ENCODE results near the gene HUS1B.
A peak's percentile ranks its signal among the peaks of the same experiment; 100 is the strongest.
"Not testable (repeated sequence)": the region's sequence is repeated elsewhere in the genome, so short reads cannot be mapped to it uniquely, and the experiment has no call there.

Gene HUS1B

DNA sequence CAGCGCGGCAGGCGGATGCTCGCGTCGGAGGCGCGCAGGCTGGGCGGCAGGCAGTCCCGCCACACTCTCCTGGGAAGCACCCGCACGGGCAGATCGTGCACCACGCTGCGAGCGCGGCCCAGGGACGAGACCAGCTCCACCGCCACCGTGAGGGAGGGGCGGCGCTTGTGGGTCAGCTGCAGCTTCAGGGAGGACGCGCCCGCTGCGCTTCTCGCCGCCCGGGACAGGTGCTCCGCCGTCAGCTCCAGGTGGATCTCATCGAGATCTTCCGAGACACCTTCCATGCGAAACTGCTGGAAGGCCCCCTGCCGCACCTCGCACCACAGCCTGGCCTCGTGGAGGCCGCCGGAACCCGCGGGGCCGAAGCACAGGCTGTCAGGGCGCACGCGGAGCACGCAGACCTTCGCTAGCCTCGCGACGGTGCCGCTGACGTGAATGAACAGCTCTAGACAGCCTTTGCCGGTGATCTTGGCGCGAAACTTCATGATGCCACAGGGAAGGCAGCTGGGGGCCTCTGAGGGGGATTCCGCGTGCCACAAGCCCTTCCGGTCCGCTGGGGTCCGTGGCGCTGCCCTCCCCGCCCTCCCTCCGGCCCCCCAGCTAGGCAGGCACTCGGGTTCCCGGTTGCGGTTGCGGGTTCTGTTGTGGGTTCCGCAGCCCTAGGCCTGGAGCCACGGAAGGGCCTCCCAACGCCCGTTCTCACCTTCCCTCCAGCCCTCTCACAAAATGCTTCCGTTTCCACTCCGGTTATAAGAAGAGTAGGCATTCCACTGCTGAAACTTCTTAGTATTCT lies at the start of gene HUS1B:
HUS1B (minus strand) TSS at position 641 of the 793 bp plus-strand sequence; CDS start at position 485, 156 bp downstream.
- no peak for DNase-seq

DNA sequence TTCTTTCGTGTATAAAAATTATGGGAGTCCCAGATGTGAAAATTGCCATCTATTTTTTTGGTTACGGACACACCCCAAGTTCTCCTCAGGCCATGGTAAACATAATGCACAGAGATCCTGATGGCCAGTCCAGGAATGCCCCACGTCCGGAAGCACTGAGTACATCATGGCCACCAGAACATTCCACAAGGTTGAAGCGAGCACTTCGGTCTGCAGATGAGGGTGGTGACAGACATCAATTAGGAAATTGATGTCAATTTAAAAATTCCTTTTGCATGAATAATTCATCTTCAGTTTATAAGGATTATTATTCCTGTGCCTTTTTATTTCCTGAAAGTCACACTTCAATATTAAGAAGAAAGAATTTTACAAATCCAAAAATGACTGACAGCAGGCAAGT lies 49.2 kb upstream of the HUS1B start:
- no peak for DNase-seq

- no peak for DNase-seq
These were observed 48.1 kb upstream of the HUS1B start for GRCh38 chr6:705047-705446.

DNA sequence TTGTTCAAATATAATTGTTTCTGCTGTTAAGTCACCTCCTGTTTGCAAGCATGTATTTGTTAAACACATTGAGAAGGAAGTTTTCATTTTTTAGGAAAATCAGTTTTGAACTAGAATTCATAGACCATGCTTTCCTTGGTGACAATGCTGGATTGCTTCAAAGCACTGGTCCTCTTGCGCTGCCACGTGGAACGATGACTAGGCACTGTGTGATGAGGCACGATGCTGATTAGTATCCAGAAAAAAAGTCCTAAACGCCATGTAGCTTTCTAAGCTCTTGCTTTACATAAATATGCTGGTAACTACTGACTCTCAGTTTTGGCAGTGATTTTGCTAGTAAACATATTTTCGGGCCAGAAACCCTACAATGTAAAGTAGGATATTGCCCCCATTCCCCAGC lies 47.1 kb upstream of the HUS1B start:
- no peak for DNase-seq

DNA sequence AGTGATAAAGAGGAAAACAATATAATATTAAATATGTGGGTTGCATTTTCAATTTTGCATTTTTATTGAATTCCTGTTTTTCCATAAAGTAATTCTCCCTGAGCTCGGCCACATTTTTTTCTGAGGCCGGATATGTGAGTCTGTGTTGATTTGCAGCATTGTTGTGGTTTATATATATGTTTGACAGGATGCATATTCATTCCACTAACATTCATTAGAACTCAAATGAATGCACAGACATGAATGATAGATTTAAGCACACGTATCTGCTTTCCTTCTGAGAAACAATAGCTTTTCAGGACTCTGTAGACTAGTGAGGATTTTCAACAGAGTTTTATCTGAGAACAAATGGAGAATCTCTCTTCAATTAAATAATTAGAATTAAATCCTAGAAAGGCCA lies 46.7 kb upstream of the HUS1B start:
- no peak for DNase-seq

GRCh38 chr6:701700-702479 lies 45.0 kb upstream of the HUS1B start:
- no peak for DNase-seq

GRCh38 chr6:701215-701614 lies 44.3 kb upstream of the HUS1B start:
- DNase-seq: no peak

- DNase-seq: no peak
These were observed 43.6 kb upstream of the HUS1B start for GRCh38 chr6:700490-700889.

GRCh38 chr6:699319-699718 lies 42.4 kb upstream of the HUS1B start:
- DNase-seq: no peak

DNA sequence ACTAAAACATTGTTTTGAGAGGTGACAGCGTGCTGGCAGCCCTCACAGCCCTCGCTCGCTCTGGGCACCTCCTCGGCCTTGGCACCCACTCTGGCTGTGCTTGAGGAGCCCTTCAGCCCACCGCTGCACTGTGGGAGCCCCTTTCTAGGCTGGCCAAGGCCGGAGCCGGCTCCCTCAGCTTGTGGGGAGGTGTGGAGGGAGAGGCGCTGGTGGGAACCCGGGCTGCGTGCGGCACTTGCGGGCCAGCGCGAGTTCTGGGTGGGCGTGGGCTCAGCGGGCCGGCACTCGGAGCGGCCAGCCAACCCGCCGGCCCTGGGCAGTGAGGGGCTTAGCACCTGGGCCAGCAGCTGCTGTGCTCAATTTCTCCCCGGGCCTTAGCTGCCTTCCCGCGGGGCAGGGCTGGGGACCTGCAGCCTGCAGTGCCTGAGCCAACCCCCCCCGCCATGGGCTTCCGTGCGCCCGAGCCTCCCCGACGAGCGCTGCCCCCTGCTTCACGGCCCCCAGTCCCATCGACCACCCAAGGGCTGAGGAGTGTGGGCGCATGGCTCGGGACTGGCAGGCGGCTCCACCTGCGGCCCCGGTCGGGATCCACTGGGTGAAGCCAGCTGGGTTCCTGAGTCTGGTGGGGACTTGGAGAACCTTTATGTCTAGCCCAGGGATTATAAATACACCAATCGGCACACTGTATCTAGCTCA lies 37.7 kb upstream of the HUS1B start:
- not testable (repeated sequence) for DNase-seq

GRCh38 chr6:693723-694009 lies 36.8 kb upstream of the HUS1B start:
- no peak for DNase-seq

- peak; percentile 87 for DNase-seq
These were observed 36.2 kb upstream of the HUS1B start, which contains the start of gene EXOC2 for GRCh38 chr6:692858-693722. TSS of gene EXOC2 (minus strand) at chr6:693139. CDS start at chr6:637818, 55,321 bp downstream.

- peak; percentile 80 for DNase-seq
These were observed 35.5 kb upstream of the HUS1B start for GRCh38 chr6:692356-692851.

DNA sequence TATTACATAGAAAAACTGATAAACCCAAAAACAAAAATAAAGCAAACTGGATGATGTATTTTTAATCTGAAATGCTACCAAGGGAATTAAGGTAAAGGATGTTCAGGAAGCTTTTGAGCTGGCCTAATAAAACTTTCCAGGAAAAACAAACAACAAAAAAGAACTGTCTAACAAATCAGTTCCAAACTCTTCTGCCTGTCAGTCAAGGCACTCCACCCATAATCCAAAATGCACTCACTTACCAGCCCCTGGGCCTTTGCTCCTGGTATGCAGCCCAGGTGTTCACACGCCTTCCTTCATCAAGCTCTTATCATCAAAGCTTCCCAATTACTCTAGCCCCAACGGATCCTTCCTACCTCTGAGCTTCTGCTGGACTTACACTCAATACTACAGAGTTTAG lies 32.3 kb upstream of the HUS1B start:
- DNase-seq: no peak

GRCh38 chr6:686497-686896 lies 29.6 kb upstream of the HUS1B start:
- DNase-seq: no peak

DNA sequence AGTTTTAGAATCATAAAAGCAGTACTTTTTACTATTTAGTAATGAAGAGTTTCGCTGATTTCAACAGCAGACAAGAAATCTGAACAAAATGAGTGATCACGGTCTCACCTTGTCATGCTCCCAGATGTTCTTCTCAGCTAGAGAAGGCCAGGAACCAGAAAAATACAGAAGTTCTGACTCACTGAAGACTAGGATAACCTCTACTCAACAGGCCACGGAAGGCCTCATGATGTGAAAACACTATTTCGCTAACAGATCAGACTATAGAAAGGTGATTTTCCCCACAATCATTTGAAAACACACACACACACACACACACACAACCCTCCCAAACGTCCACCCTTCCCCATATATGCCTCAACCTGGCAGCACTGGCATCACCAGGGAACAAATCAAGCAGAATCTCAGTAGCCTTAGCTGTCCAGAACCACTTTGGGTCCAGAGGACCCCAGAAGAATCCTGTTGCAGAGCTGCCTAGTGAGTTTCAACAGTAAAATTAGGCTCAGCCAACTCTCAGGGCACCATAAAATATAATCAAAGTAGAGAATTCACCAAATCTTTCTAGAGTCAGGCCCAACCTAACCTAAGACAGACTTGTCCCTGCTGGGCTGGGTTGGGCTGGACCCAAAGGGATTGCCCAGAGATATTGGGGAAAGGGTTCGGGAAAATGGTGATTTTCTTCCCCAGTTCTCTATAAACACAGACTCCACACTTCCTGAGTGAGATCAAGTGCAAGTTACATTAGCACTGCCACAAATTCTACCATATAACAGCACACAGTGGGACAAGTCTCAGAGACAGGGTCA lies 28.1 kb upstream of the HUS1B start:
- DNase-seq: no peak

DNA sequence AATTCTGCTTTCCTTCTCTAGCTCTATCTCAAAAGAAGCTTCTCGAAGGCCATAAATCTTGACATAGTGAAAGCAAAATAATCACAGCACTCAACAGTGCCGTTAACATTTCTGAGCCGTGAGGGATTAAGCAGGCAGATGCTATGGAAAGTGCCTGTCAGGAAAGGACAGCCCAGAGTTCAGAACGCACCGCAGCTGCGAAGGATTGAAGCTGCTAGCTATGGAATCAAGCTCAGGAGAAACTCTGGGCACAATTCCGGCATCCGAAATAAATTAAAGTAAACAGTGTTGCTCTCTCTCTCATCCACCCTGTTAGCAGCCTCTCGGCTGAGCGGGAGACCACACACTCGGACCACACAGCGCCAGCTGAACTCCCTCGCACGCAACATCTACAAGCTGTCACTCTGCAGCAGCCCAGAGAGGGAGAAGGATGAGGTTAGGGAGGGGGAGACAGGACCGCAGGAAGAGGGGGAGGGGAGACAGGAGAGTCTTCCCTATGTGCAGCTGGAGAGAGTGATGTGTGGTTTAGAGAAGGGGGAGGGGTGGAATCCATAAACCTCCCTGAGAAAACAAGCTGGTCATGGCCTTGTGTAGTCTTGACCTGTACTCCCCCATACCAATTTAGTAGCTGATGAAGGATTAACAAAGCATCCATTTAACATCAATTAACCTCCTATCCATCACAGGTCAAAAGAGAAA lies 27.0 kb upstream of the HUS1B start:
- no peak for DNase-seq

DNA sequence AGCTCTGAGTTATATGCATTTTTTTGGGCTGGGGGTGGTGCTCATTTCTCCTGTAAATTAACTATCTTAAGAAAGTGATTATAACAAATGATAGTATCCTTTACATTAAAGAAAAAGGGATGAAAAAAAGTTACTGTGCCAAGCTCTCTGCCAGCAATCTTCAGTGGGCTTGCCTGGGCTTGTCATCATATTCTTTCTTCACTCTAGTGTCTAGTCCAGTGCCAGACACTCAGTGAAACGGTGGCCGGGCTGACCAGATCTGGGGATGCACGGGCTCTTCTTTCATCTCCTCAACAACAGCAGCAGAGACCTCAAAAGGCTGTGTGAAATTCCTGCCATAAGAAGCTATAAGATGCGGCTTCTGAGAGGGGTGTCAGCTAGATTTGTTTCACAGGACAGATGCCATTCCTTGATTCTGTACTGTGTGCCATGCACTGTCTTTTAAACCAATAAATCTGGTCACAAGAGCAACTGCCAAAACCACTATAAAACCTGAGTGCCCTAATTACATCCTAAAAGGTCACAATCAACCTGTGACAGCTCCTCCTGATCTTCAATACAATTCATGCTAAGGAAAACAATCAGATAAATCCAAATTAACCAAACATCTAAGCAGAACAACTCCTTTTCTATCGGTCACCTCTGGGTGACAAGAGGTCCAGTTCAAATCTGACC lies 23.9 kb upstream of the HUS1B start:
- DNase-seq: no peak

- no peak for DNase-seq
These were observed 23.4 kb upstream of the HUS1B start for GRCh38 chr6:680251-680650.

DNA sequence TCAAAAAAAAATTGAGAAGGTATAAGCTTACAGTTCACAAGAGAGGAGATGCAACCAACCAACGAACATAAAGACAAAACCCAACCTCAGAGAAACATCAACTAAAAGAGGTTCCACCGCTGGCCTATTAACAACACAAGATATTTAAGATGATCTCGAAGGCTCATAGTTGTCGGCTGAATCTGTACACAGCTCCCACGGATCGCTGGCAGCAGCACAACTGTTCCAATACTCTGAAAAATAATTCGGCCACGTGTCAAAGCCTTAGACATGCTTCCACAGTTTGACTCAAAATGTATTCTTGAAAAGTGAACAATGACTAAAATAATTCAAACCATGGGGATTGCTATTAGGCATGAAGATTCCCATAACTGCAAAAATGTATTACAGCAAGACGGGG lies 22.4 kb upstream of the HUS1B start:
- DNase-seq: no peak

GRCh38 chr6:678520-678919 lies 21.6 kb upstream of the HUS1B start:
- DNase-seq: no peak
